ENCODE results near the gene CA4. TPM values are rescaled to one million over a fixed set of nuclear protein-coding genes. Genes with fewer than 3 reads are reported as not detected.

The CA4 gene
- total and polyA plus RNA-seq, 3 donors from 2014 or later = 0.94 to 3.1 (median 2.5) TPM

GRCh38 chr17:60164697-60165096 lies 14.9 kb downstream of the CA4 start:
- WGBS, 2 donors = 59 to 66% methylated on average over 5 of the region's 5 CpGs
- Histone ChIP-seq H3K36me3 (ENCODE audit: low read depth, missing control alignments) (no peaks in the 10 kb centered on the region), H3K27ac (no peak overlapping the region), H3K27me3 (no peaks in the 10 kb centered on the region), H3K9me3 (no peaks in the 10 kb centered on the region), H3K4me1 (no peaks in the 10 kb centered on the region), H3K4me3 (no peak overlapping the region)
- no peak for DNase-seq
- intact Hi-C loops (cut with DNase I; ENCODE audit: low total_unique reads) = no loop called here
- no peak for TF ChIP-seq POLR2A (IDR thresholded peaks at IDR 0.05)
- no peak for TF ChIP-seq CTCF (IDR thresholded peaks at IDR 0.05)

GRCh38 chr17:60165223-60165622 lies 15.4 kb downstream of the CA4 start:
- no peaks in the 10 kb centered on the region for H3K4me1 ChIP-seq
- no peaks in the 10 kb centered on the region for H3K27me3 ChIP-seq
- no peak for TF ChIP-seq CTCF (IDR thresholded peaks at IDR 0.05)
- no peak for TF ChIP-seq POLR2A (IDR thresholded peaks at IDR 0.05)
- H3K27ac ChIP-seq = no peak overlapping the region
- H3K4me3 ChIP-seq = no peak overlapping the region
- DNase-seq = no peak
- H3K9me3 ChIP-seq = no peaks in the 10 kb centered on the region
- no peaks in the 10 kb centered on the region for H3K36me3 ChIP-seq (ENCODE audit: low read depth, missing control alignments)
- WGBS, 2 donors = 71 to 75% methylated on average over 5 of the region's 5 CpGs
- intact Hi-C loops (cut with DNase I; ENCODE audit: low total_unique reads) = no loop called here

- Histone ChIP-seq H3K27ac (no peak overlapping the region), H3K9me3 (no peaks in the 10 kb centered on the region), H3K27me3 (no peaks in the 10 kb centered on the region), H3K4me1 (no peaks in the 10 kb centered on the region), H3K4me3 (no peak overlapping the region), H3K36me3 (ENCODE audit: low read depth, missing control alignments) (no peaks in the 10 kb centered on the region)
- no peak for DNase-seq
- intact Hi-C loops (cut with DNase I; ENCODE audit: low total_unique reads) = no loop called here
- TF ChIP-seq POLR2A (IDR thresholded peaks at IDR 0.05) = no peak
- no peak for TF ChIP-seq CTCF (IDR thresholded peaks at IDR 0.05)
- WGBS, 2 donors = 88 to 93% methylated on average over 5 of the region's 5 CpGs
Observed at GRCh38 chr17:60165971-60166370, 16.2 kb downstream of the CA4 start.

GRCh38 chr17:60167065-60167741 lies 17.4 kb downstream of the CA4 start:
- H3K27ac ChIP-seq = no peak overlapping the region
- no peak for TF ChIP-seq POLR2A (IDR thresholded peaks at IDR 0.05)
- no peak for TF ChIP-seq CTCF (IDR thresholded peaks at IDR 0.05)
- DNase-seq = no peak
- H3K9me3 ChIP-seq = no peaks in the 10 kb centered on the region
- 59 to 62% methylated on average over 10 to 11 of the region's 11 CpGs for WGBS, 2 donors
- intact Hi-C loops (cut with DNase I; ENCODE audit: low total_unique reads) = no loop called here
- H3K4me3 ChIP-seq = no peak overlapping the region
- no peaks in the 10 kb centered on the region for H3K4me1 ChIP-seq
- H3K27me3 ChIP-seq = no peaks in the 10 kb centered on the region
- H3K36me3 ChIP-seq (ENCODE audit: low read depth, missing control alignments) = no peaks in the 10 kb centered on the region

GRCh38 chr17:60168654-60169053 lies 18.9 kb downstream of the CA4 start:
- Histone ChIP-seq H3K27ac (no peak overlapping the region), H3K4me3 (no peak overlapping the region), H3K36me3 (ENCODE audit: low read depth, missing control alignments) (no peaks in the 10 kb centered on the region), H3K4me1 (no peaks in the 10 kb centered on the region), H3K9me3 (no peaks in the 10 kb centered on the region), H3K27me3 (no peaks in the 10 kb centered on the region)
- no peak for DNase-seq
- intact Hi-C loops (cut with DNase I; ENCODE audit: low total_unique reads) = no loop called here
- TF ChIP-seq POLR2A (IDR thresholded peaks at IDR 0.05) (no peak), CTCF (IDR thresholded peaks at IDR 0.05) (no peak)
- 76 to 82% methylated on average over 7 of the region's 7 CpGs for WGBS, 2 donors
